ENCODE measurements around the gene ATG5.
A peak's percentile ranks its signal among the peaks of the same experiment; 100 is the strongest.
"Not testable (repeated sequence)": the region's sequence is repeated elsewhere in the genome, so short reads cannot be mapped to it uniquely, and the experiment has no call there.

ATG5 gene

GRCh38 chr6:106309766-106310373 is 15.7 kb downstream of the ATG5 start:
- DNase-seq, result no peak

- no peak for DNase-seq
Observed at GRCh38 chr6:106308985-106309384, 16.6 kb downstream of the ATG5 start.

GRCh38 chr6:106305740-106306139 is 19.8 kb downstream of the ATG5 start:
- no peak for DNase-seq

- DNase-seq, result peak in 1 of 2 donors; percentile 48
Observed at GRCh38 chr6:106300944-106301343, 24.6 kb downstream of the ATG5 start.

GRCh38 chr6:106300020-106300780 is 25.4 kb downstream of the ATG5 start:
- no peak for DNase-seq

- no peak for DNase-seq
Observed at GRCh38 chr6:106293116-106293515, 32.4 kb downstream of the ATG5 start.

GRCh38 chr6:106290954-106291353 is 34.6 kb downstream of the ATG5 start:
- no peak for DNase-seq

GRCh38 chr6:106290032-106290431 is 35.5 kb downstream of the ATG5 start:
- no peak for DNase-seq

GRCh38 chr6:106287215-106287614 is 38.3 kb downstream of the ATG5 start:
- no peak for DNase-seq

- DNase-seq, result no peak
Observed at GRCh38 chr6:106286746-106287145, 38.8 kb downstream of the ATG5 start.

- no peak for DNase-seq
Observed at GRCh38 chr6:106283481-106283880, 42.1 kb downstream of the ATG5 start.

- no peak for DNase-seq
Observed at GRCh38 chr6:106281661-106282060, 43.9 kb downstream of the ATG5 start.

- DNase-seq, result no peak
Observed at GRCh38 chr6:106281088-106281487, 44.5 kb downstream of the ATG5 start.

- no peak for DNase-seq
Observed at GRCh38 chr6:106279179-106279578, 46.4 kb downstream of the ATG5 start.

GRCh38 chr6:106275692-106276091 is 49.9 kb downstream of the ATG5 start:
- no peak for DNase-seq

- no peak for DNase-seq
Observed at GRCh38 chr6:106273087-106273486, 52.5 kb downstream of the ATG5 start.

GRCh38 chr6:106272287-106272686 is 53.3 kb downstream of the ATG5 start:
- no peak for DNase-seq

- DNase-seq, result no peak
Observed at GRCh38 chr6:106270414-106270813, 55.1 kb downstream of the ATG5 start.

- DNase-seq, result not testable (repeated sequence)
Observed at GRCh38 chr6:106269268-106269919, 56.2 kb downstream of the ATG5 start.

- not testable (repeated sequence) for DNase-seq
Observed at GRCh38 chr6:106268500-106268899, 57.1 kb downstream of the ATG5 start.

GRCh38 chr6:106264433-106264832 is 61.1 kb downstream of the ATG5 start:
- DNase-seq, result not testable (repeated sequence)

GRCh38 chr6:106259748-106260147 is 65.8 kb downstream of the ATG5 start:
- not testable (repeated sequence) for DNase-seq

- DNase-seq, result no peak
Observed at GRCh38 chr6:106258726-106259125, 66.8 kb downstream of the ATG5 start.

GRCh38 chr6:106257195-106257594 is 68.4 kb downstream of the ATG5 start:
- DNase-seq, result no peak

Measured in hippocampal formation (tissue), 2 donors.